DMS53 treated with DMSO at 0.1 percent for 48 hours (cell line): ENCODE results near the gene ENOSF1.
"Not testable (repeated sequence)": the region's sequence is repeated elsewhere in the genome, so short reads cannot be mapped to it uniquely, and the experiment has no call there.

Experiments used
- DNase-seq: peaks from one replicate; lab custom pipeline; 2025; ENCODE audit not compliant: unreplicated experiment; lab: John Stamatoyannopoulos, UW

Gene ENOSF1

GRCh38 chr18:712401-713134, at the start of gene ENOSF1:
Gene ENOSF1, minus strand, starts transcription at chr18:712630. Its CDS starts 43 bp downstream, at chr18:712587.
- DNase-seq, result peak; percentile 92

- not testable (repeated sequence) for DNase-seq
Measured at GRCh38 chr18:759864-760263, 47.4 kb upstream of the ENOSF1 start.

GRCh38 chr18:755506-755905, 43.1 kb upstream of the ENOSF1 start:
- DNase-seq, result no peak

GRCh38 chr18:754656-755055, 42.2 kb upstream of the ENOSF1 start:
- DNase-seq, result no peak

- DNase-seq, result no peak
Measured at GRCh38 chr18:750456-750855, 38.0 kb upstream of the ENOSF1 start.

- no peak for DNase-seq
Measured at GRCh38 chr18:744832-745597, 32.6 kb upstream of the ENOSF1 start.

GRCh38 chr18:741931-742512, 29.6 kb upstream of the ENOSF1 start:
- DNase-seq, result peak; percentile 81

- no peak for DNase-seq
Measured at GRCh38 chr18:732371-732770, 19.9 kb upstream of the ENOSF1 start.

- DNase-seq, result no peak
Measured at GRCh38 chr18:731185-731584, 18.8 kb upstream of the ENOSF1 start.

- no peak for DNase-seq
Measured at GRCh38 chr18:730692-731091, 18.3 kb upstream of the ENOSF1 start.

GRCh38 chr18:730120-730519, 17.7 kb upstream of the ENOSF1 start:
- DNase-seq, result not testable (repeated sequence)

GRCh38 chr18:725646-726045, 13.2 kb upstream of the ENOSF1 start:
- DNase-seq, result no peak

GRCh38 chr18:723541-724080, 11.2 kb upstream of the ENOSF1 start:
- no peak for DNase-seq

GRCh38 chr18:717003-717402, 4.6 kb upstream of the ENOSF1 start:
- DNase-seq, result no peak

GRCh38 chr18:715626-716025, 3.2 kb upstream of the ENOSF1 start:
- DNase-seq, result no peak

GRCh38 chr18:713135-713490, 683 bp upstream of the ENOSF1 start:
- no peak for DNase-seq

GRCh38 chr18:711657-712400, 601 bp downstream of the ENOSF1 start:
- DNase-seq, result peak; percentile 63

GRCh38 chr18:711310-711656, 1.1 kb downstream of the ENOSF1 start:
- DNase-seq, result no peak

GRCh38 chr18:710418-711300, 1.8 kb downstream of the ENOSF1 start:
- DNase-seq, result no peak

GRCh38 chr18:709771-710170, 2.7 kb downstream of the ENOSF1 start:
- DNase-seq, result no peak
